ENCODE measurements around the gene NEK8. TPM values are rescaled to one million over a fixed set of nuclear protein-coding genes. Genes with fewer than 3 reads are reported as not detected.
A peak's percentile ranks its signal among the peaks of the same experiment; 100 is the strongest.

The NEK8 gene
- total and polyA plus RNA-seq, 4 experiments from 2014 or later, result 1.9 to 13.8 (median 8.0) TPM

DNA sequence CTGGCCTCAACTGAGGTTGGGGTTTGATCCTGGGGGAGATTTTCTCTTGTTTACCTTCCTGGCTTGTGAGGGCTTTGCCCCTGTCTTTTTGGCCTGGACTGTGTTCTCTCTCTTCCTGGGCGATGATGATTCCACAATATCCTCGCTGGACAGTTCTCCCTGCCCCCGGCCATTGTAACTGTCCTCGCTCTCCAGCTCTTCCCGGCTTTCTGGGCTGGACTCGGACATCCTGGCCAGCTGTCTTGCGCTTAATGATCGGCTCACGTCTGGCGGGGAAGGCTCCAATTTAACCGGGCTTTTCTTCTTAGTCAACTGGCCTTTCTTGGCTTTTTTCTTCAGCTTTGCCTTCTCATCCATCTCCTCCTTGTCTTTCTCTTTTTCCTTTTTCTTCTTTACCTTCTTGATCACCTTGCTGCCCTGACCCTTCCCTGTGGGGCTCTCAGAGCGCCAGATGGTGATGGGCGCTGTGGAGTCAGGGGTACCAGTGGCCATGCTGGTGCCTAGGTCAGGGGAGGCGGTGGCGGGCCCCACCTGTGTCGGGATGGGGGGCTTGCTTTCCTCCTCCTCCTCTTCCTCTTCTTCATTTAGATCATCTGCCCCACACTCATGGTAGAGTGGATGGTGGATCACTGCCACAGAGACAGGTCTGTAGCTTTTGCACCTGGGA is 24.9 kb upstream of the NEK8 start:
- Mint-ChIP-seq H3K27me3 (no peaks in the 10 kb centered on the region), H3K4me1 (peaks cover 0 to 9% (median 5%) of the 10 kb centered on the region in 4 donors), H3K4me3 (no peak overlapping the region), H3K36me3 (peaks cover 39 to 51% of the 10 kb centered on the region in 2 donors), H3K9me3 (peaks cover 0 to 2% (median 0%) of the 10 kb centered on the region in 8 donors), H3K27ac (peak overlapping the region in 3 of 7 donors; percentile 8 to 73 (median 51))
- no peak for DNase-seq
- Histone ChIP-seq H3K36me3 (ENCODE audit: insufficient read depth, low read length) (peaks cover 47% of the 10 kb centered on the region), H3K4me1 (ENCODE audit: insufficient read depth, low read length) (no peaks in the 10 kb centered on the region), H3K9me3 (ENCODE audit: control insufficient read depth in 1 of 2, low read length in 2 of 2) (no peaks in the 10 kb centered on the region), H3K27me3 (ENCODE audit: insufficient read depth, low read length) (no peaks in the 10 kb centered on the region), H3K4me3 (ENCODE audit: low read length in 2 of 2) (no peak overlapping the region), H3K27ac (ENCODE audit: low read depth, low read length) (no peak overlapping the region)
- POLR2A ChIA-PET (ENCODE audit: partially characterized antibody), result no interaction called here
- CTCF ChIA-PET (ENCODE audit: partially characterized antibody), result no interaction called here
- intact Hi-C loops (cut with micrococcal nuclease), result no loop called here

- no peak overlapping the region for H3K27ac ChIP-seq (ENCODE audit: low read depth, low read length)
- H3K4me3 Mint-ChIP-seq, result no peak overlapping the region
- H3K36me3 Mint-ChIP-seq, result peaks cover 35 to 45% of the 10 kb centered on the region in 2 donors
- intact Hi-C loops (cut with micrococcal nuclease), result no loop called here
- H3K27ac Mint-ChIP-seq, result no peak overlapping the region
- POLR2A ChIA-PET (ENCODE audit: partially characterized antibody), result interaction anchor here (0.9 to 1.5 kb wide), 3 partner anchors 10 to 42 kb away, joined by 3 to 4 read pairs (median 3); partner anchors contain the start of genes RPL23A, SDF2 and SUPT6H
- no peak for DNase-seq
- no peaks in the 10 kb centered on the region for H3K27me3 Mint-ChIP-seq
- H3K27me3 ChIP-seq (ENCODE audit: insufficient read depth, low read length), result no peaks in the 10 kb centered on the region
- no peaks in the 10 kb centered on the region for H3K4me1 ChIP-seq (ENCODE audit: insufficient read depth, low read length)
- H3K36me3 ChIP-seq (ENCODE audit: insufficient read depth, low read length), result peaks cover 40% of the 10 kb centered on the region
- peaks cover 0 to 2% (median 0%) of the 10 kb centered on the region in 8 donors for H3K9me3 Mint-ChIP-seq
- H3K9me3 ChIP-seq (ENCODE audit: control insufficient read depth in 1 of 2, low read length in 2 of 2), result no peaks in the 10 kb centered on the region
- peaks cover 0 to 9% (median 5%) of the 10 kb centered on the region in 4 donors for H3K4me1 Mint-ChIP-seq
- CTCF ChIA-PET (ENCODE audit: partially characterized antibody), result no interaction called here
- no peak overlapping the region for H3K4me3 ChIP-seq (ENCODE audit: low read length in 2 of 2)
Measured at GRCh38 chr17:28704219-28704858, 24.2 kb upstream of the NEK8 start.

- Mint-ChIP-seq H3K9me3 (peaks cover 0 to 2% (median 0%) of the 10 kb centered on the region in 8 donors), H3K4me3 (no peak overlapping the region), H3K36me3 (peaks cover 31 to 37% of the 10 kb centered on the region in 2 donors), H3K27ac (peak overlapping the region in 5 of 7 donors; percentile 18 to 79 (median 41)), H3K4me1 (peaks cover 3 to 9% (median 6%) of the 10 kb centered on the region in 4 donors), H3K27me3 (no peaks in the 10 kb centered on the region)
- POLR2A ChIA-PET (ENCODE audit: partially characterized antibody), result interaction anchor here (0.9 to 1.5 kb wide), 3 partner anchors 11 to 43 kb away, joined by 3 to 4 read pairs (median 3); partner anchors contain the start of genes RPL23A, SDF2 and SUPT6H
- no peak for DNase-seq
- H3K9me3 ChIP-seq (ENCODE audit: control insufficient read depth in 1 of 2, low read length in 2 of 2), result no peaks in the 10 kb centered on the region
- CTCF ChIA-PET (ENCODE audit: partially characterized antibody), result no interaction called here
- H3K27me3 ChIP-seq (ENCODE audit: insufficient read depth, low read length), result no peaks in the 10 kb centered on the region
- intact Hi-C loops (cut with micrococcal nuclease), result no loop called here
- H3K27ac ChIP-seq (ENCODE audit: low read depth, low read length), result no peak overlapping the region
- H3K36me3 ChIP-seq (ENCODE audit: insufficient read depth, low read length), result peaks cover 32% of the 10 kb centered on the region
- no peaks in the 10 kb centered on the region for H3K4me1 ChIP-seq (ENCODE audit: insufficient read depth, low read length)
- no peak overlapping the region for H3K4me3 ChIP-seq (ENCODE audit: low read length in 2 of 2)
Measured at GRCh38 chr17:28705074-28705659, 23.4 kb upstream of the NEK8 start.

DNA sequence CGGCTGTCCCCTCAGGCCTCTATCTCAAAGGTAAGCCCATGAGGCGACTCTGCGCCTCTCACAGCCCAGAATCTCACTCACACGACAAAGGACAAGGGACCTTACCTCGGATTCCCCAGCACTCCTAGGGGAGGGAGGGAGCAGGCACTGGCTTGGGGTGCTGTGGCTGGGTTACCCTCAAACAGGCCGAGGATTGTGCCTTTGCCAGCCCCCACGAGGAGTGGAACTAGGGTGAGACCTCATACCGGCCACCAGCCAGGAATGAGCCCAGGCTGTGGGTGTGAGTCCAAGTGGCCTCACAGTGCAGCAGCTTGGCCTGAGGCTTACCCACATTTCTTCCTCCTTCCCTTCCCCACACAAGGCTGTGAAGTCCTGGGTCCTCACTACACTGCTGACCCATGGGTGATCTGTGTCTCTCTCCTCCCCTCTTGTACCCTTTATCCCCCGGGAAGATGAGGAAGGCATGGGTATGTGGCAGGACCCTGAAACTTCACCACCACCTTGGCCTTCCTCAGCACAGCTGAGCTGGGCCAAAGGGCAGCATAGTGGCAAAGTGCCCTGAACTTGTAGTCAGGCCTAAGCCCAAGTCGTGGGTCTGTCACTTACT is 22.8 kb upstream of the NEK8 start:
- Mint-ChIP-seq H3K27me3 (no peaks in the 10 kb centered on the region), H3K4me3 (no peak overlapping the region), H3K4me1 (peaks cover 5 to 13% (median 10%) of the 10 kb centered on the region in 4 donors), H3K27ac (peak overlapping the region in 4 of 7 donors; percentile 18 to 61 (median 38)), H3K36me3 (peaks cover 27 to 32% of the 10 kb centered on the region in 2 donors), H3K9me3 (peaks cover 0 to 2% (median 0%) of the 10 kb centered on the region in 8 donors)
- no peaks in the 10 kb centered on the region for H3K27me3 ChIP-seq (ENCODE audit: insufficient read depth, low read length)
- no peak for DNase-seq
- intact Hi-C loops (cut with micrococcal nuclease), result no loop called here
- no peak overlapping the region for H3K4me3 ChIP-seq (ENCODE audit: low read length in 2 of 2)
- ChIA-PET POLR2A (ENCODE audit: partially characterized antibody) (interaction anchor here (1.2 to 1.5 kb wide), 2 partner anchors 12 to 14 kb away, joined by 3 to 4 read pairs; partner anchors contain the start of gene RPL23A), CTCF (ENCODE audit: partially characterized antibody) (no interaction called here)
- H3K9me3 ChIP-seq (ENCODE audit: control insufficient read depth in 1 of 2, low read length in 2 of 2), result no peaks in the 10 kb centered on the region
- no peak overlapping the region for H3K27ac ChIP-seq (ENCODE audit: low read depth, low read length)
- H3K4me1 ChIP-seq (ENCODE audit: insufficient read depth, low read length), result peaks cover 5% of the 10 kb centered on the region
- H3K36me3 ChIP-seq (ENCODE audit: insufficient read depth, low read length), result peaks cover 26% of the 10 kb centered on the region

- H3K4me1 Mint-ChIP-seq, result peaks cover 5 to 18% (median 12%) of the 10 kb centered on the region in 4 donors
- ChIA-PET POLR2A (ENCODE audit: partially characterized antibody) (interaction anchor here (7.3 kb wide), 1 partner anchor 15 kb away, joined by 93 read pairs; the partner anchor contains the start of gene RPL23A), CTCF (ENCODE audit: partially characterized antibody) (interaction anchor here (0.5 to 1.2 kb wide), 3 partner anchors 12 to 117 kb away, joined by 3 to 5 read pairs (median 3); partner anchors contain the start of gene RPL23A)
- H3K27ac Mint-ChIP-seq, result peak overlapping the region in 4 of 7 donors; percentile 41 to 85 (median 60)
- no peak overlapping the region for H3K4me3 Mint-ChIP-seq
- H3K36me3 ChIP-seq (ENCODE audit: insufficient read depth, low read length), result peaks cover 17% of the 10 kb centered on the region
- no peaks in the 10 kb centered on the region for H3K9me3 ChIP-seq (ENCODE audit: control insufficient read depth in 1 of 2, low read length in 2 of 2)
- H3K9me3 Mint-ChIP-seq, result peaks cover 0 to 2% (median 0%) of the 10 kb centered on the region in 8 donors
- no peak for DNase-seq
- intact Hi-C loops (cut with micrococcal nuclease), result no loop called here
- no peaks in the 10 kb centered on the region for H3K27me3 Mint-ChIP-seq
- H3K27ac ChIP-seq (ENCODE audit: low read depth, low read length), result no peak overlapping the region
- peaks cover 5% of the 10 kb centered on the region for H3K4me1 ChIP-seq (ENCODE audit: insufficient read depth, low read length)
- H3K36me3 Mint-ChIP-seq, result peaks cover 20 to 27% of the 10 kb centered on the region in 2 donors
- no peaks in the 10 kb centered on the region for H3K27me3 ChIP-seq (ENCODE audit: insufficient read depth, low read length)
- H3K4me3 ChIP-seq (ENCODE audit: low read length in 2 of 2), result no peak overlapping the region
Measured at GRCh38 chr17:28706471-28707338, 21.9 kb upstream of the NEK8 start.

DNA sequence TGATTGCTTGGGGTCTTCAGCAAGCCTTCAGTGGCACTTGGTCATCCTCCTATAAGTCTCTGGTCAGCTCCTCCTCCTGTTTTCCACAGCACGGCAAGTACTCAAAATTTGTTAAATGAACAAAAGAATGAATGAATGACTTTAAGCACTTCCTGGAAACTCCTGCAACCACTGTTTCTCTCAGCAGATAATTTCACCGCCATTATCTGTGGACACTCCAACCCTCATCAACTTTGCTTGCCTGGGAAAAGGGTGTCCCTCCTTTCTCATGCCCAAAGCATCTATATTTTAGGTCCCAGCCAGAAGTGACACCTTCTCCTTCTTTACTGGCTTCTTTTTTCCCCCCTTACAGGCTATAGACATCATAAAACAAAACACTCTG is 21.3 kb upstream of the NEK8 start:
- H3K27me3 Mint-ChIP-seq, result no peaks in the 10 kb centered on the region
- ChIA-PET POLR2A (ENCODE audit: partially characterized antibody) (interaction anchor here (7.3 kb wide), 1 partner anchor 14 kb away, joined by 93 read pairs; the partner anchor contains the start of gene RPL23A), CTCF (ENCODE audit: partially characterized antibody) (interaction anchor here (1.0 to 1.2 kb wide), 2 partner anchors 12 to 13 kb away, joined by 3 to 5 read pairs; partner anchors contain the start of gene RPL23A)
- H3K9me3 ChIP-seq (ENCODE audit: control insufficient read depth in 1 of 2, low read length in 2 of 2), result no peaks in the 10 kb centered on the region
- peaks cover 0 to 2% (median 0%) of the 10 kb centered on the region in 8 donors for H3K9me3 Mint-ChIP-seq
- peaks cover 14 to 22% of the 10 kb centered on the region in 2 donors for H3K36me3 Mint-ChIP-seq
- peak overlapping the region in 5 of 7 donors; percentile 41 to 85 (median 57) for H3K27ac Mint-ChIP-seq
- peaks cover 7 to 24% (median 16%) of the 10 kb centered on the region in 4 donors for H3K4me1 Mint-ChIP-seq
- H3K36me3 ChIP-seq (ENCODE audit: insufficient read depth, low read length), result peaks cover 11% of the 10 kb centered on the region
- peaks cover 9% of the 10 kb centered on the region for H3K4me1 ChIP-seq (ENCODE audit: insufficient read depth, low read length)
- H3K4me3 Mint-ChIP-seq, result peak overlapping the region in 1 of 8 donors; percentile 17
- H3K4me3 ChIP-seq (ENCODE audit: low read length in 2 of 2), result no peak overlapping the region
- no peaks in the 10 kb centered on the region for H3K27me3 ChIP-seq (ENCODE audit: insufficient read depth, low read length)
- no peak for DNase-seq
- no peak overlapping the region for H3K27ac ChIP-seq (ENCODE audit: low read depth, low read length)
- intact Hi-C loops (cut with micrococcal nuclease), result no loop called here

All from CD4-positive, alpha-beta memory T cell (primary cell).